NCI-H1436 (cell line): ENCODE data around the gene ADAMTSL1.

Experiments used
- DNase-seq: peaks from one replicate; lab custom pipeline; 2025; lab: John Stamatoyannopoulos, UW

Gene ADAMTSL1

GRCh38 chr9:18819418-18819817 lies 345.5 kb downstream of the ADAMTSL1 start:
- no peak for DNase-seq

DNA sequence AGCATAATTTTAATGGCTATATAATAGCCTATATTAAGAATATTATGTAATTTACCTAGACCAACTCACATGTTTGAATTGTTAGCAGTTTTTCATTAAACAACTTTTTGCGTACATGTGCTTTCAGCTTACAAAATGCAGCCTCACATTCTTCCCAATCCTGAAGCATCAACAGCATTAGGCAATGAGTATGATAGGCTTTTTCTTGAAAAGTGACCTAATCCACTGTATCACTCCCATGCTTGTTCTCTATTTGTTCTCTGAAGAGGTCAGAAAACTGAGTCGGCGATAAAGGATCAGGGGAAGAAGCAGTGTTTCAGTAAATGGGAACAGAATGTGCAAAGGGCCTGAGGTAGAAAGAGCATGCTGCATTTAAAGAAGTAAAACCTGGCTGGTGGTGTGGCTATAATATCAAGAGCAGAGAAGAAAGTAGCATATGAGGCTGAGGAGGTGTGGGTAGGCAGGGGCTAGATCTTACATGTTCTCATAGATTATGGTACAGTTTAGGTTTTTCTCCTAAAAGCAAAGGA lies 346.7 kb downstream of the ADAMTSL1 start:
- no peak for DNase-seq

GRCh38 chr9:18821788-18822187 lies 347.8 kb downstream of the ADAMTSL1 start:
- no peak for DNase-seq

DNA sequence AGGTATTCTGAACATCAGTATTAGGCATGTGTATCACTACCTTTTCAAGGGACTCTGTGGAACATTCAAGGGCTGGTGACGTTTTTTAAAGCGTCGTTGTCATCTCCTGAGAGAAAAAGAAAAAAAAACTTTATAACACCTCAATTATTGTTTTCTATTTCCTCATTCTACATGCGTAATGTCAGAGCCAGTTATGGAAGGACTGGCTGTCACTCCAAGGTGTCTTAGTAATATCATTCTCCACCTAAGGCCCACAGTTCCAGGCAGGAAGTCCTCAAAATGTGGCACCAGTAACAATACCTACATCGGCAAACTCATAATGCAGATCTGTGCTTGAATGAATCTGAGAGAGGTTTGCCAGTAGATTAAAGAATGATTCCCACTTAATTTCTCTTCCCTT lies 348.9 kb downstream of the ADAMTSL1 start:
- no peak for DNase-seq

GRCh38 chr9:18824095-18824666 lies 350.2 kb downstream of the ADAMTSL1 start:
- peak; percentile 11 for DNase-seq

- DNase-seq, result no peak
These were observed 351.8 kb downstream of the ADAMTSL1 start for GRCh38 chr9:18825656-18826170.

- no peak for DNase-seq
These were observed 352.3 kb downstream of the ADAMTSL1 start for GRCh38 chr9:18826248-18826647.

DNA sequence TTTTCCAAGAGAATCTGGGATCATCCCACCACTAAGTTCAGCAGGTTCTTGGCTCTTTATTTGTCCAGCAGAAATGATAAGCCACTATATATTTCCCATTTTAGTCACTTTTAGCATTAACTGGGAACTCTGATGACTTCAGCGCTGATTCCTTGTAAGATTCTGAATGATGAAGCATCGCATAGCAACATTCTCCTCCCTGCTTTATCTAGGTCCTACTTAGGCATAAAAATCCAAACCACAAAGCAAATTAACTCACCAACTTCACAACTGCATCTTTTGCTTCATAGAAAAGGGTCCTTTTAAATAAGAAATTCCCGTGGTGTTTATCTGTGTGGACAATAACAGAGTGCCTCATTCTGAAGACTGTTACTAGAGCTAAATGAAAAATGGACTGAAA lies 355.1 kb downstream of the ADAMTSL1 start:
- no peak for DNase-seq

- DNase-seq, result no peak
These were observed 355.9 kb downstream of the ADAMTSL1 start for GRCh38 chr9:18829873-18830272.

DNA sequence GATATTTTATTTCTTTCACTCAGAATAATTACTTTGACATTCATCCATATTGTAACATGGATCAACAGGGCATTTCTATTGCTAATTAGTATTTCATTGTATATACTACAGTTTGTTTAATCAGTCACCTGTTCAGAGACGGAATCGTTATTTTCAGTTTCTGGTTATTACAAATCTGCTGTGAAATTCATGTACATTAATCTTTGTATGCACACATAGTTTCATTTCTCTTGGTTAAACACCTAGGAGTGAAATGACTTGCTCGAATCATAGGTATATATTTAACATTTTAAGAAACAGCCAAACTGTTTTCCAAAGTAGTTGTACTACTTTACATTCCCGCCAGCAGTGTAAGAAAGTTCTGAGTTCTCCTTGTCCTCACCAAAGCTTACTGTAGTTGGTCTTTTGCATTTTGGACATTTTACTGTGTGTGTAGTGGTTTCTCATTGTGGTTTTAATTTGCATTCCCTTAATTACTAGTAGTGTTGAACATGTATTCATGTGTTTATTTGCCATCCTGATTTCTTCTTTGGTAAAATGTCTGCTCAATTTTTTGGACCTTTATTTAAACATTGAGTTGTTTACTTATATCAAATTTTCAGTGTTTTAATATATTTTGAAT lies 360.9 kb downstream of the ADAMTSL1 start:
- no peak for DNase-seq

- DNase-seq, result no peak
These were observed 363.4 kb downstream of the ADAMTSL1 start for GRCh38 chr9:18837402-18837801.

DNA sequence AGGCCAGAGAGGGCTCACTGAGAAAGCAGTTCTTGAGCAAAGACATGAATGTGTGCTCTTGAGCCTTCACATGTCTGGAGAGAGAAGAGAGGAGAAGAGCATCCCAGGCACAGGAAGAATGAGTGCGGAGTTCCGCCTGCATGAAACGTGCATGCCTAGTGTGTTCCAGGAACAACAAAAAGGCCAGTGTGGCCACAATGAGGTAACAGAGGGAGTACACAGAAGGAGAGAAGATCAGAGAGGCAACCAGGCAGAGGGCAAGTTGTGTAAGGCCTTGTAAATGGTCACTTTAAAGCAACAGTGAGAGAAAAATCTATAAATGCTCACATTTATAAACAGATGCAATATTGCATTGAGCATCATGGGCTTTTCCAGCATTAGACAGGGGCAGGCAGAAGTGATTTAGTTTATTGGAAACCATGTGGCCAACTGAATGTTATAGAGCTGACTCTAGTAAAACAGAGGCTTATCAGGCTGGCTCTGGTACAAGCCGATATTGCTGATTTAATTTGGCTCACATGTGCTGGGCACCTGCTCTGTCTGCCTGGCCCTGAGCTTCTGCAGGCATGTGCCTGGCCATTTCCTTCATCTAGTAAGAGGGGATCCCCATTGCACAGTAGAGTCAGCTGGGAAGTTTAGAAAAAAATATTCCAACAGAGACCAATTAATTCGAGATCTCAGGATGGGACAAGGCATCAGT lies 373.8 kb downstream of the ADAMTSL1 start:
- no peak for DNase-seq

DNA sequence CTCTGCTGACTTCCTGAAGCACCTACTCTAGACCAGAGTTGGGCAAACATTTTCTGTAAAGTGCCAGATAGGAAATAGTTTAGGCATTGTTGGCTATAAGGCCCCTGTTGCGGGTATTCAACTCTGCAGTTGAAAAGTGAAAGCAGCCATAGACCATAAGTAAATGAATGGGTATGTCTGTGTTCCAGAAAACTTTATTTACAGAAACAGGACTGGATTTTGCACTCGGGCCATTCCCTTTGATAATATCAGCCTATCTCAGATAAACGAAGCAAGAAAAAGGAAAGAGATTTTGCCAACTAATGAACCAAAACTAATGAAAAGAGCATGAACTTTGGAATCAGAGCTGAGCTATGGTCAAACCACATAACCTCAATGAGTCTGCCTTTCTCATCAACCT lies 374.7 kb downstream of the ADAMTSL1 start:
- DNase-seq, result no peak

GRCh38 chr9:18849270-18849669 lies 375.3 kb downstream of the ADAMTSL1 start:
- DNase-seq, result no peak

GRCh38 chr9:18849890-18850677 lies 376.1 kb downstream of the ADAMTSL1 start:
- no peak for DNase-seq

DNA sequence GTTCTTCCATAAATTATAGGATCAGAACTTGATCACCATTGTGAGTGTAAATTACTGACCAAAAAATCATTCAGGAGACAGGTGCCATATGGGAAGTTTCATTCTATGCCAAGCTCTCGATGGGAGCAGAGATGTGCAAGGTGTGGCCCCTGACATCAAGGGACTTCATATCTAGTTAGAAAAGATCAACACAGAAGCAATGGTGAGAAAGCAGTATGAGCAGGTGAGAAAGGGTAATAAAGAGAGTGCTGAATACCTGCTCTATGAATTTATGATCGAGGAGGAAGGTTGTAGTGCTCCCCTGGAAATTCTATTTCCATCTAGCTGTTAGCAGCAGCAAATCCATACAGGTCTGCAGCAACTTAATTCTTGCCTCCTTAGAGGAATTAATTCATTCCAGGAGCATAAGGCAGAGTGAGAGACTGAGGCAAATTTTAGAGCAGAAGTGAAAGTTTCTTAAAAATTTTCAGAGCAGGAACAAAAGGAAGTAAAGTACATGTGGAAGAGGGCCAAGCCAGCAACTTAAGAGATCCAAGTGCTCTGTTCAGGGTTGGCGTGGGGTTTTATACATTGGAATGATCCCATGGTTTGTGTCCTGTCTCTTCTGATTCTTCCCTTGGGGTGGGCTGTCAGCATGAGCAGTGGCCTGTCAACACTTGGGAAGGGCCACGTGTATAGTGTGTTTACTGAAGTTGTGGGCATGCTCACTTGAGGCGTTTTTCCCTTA lies 377.3 kb downstream of the ADAMTSL1 start:
- DNase-seq, result no peak

GRCh38 chr9:18855656-18856055 lies 381.7 kb downstream of the ADAMTSL1 start:
- DNase-seq, result no peak

DNA sequence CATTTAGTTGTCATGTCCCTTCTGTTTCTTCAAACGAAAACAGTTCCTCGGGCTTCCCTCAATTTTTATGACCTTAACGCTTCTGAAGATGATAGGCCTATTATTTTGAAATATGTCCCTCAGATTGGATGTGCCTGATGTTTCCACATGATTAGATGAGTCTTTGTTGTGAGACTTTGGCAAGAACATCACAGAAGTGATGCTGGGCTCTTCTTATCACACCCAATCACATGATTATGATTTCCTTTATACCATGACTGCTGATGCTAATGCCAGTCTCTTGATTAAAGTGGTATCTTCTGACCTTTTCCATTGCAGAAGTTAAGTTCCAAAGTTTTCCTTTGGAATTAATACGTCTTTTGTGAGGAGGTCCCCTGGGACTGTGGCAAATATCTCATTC lies 383.4 kb downstream of the ADAMTSL1 start:
- no peak for DNase-seq

GRCh38 chr9:18857769-18858168 lies 383.8 kb downstream of the ADAMTSL1 start:
- DNase-seq, result no peak

DNA sequence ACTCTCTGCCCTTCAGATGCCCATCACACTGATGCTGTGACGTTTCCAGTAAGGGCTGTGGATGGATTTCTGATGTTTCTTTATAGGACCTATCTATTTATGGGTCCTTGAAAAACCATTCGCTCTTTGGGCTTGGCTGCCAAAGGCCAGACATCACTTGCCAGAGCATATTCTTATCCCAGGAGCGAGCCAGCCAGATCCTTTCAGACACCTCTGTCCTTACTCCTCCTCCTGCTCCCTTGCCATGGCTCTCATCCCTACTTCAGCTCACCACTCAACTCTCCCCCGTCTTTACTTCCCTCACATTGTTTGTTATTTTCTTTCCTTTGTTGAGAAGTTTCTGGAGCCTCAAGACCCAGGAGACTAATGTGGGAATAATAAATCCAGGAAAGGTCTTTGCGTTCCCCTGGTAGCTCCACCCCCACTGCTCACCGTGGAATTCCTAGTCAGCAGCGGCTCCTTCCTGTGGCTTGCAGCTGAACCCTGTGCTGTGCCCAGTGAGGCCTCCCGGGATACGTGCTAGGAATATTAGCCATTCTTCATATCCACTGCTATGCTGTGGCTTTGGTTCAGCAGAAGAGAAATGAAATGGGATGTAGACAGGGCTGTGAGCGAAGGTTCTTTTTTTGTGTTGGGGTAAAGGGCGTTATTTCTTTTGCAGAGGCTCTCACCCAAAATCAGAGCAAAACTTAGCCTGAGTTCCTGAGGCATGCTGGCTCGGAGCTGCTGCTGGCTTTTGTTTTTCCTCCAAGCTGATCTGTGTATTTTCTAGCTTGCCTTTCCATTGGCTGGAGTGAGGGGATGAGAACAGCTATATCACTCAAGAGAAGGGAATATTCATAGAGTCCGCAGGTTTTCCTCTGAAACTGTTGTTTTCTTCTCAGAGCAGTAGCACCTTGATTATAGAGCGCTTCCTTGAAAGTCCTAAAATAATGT lies 387.9 kb downstream of the ADAMTSL1 start:
- no peak for DNase-seq
